Prostate gland (tissue), 2 donors: ENCODE results near the gene PDP2.

Experiments used
- CTCF ChIP-seq, 4 experiments: fragments of 200-600 bp in 2 of 4; fragments of 450-650 bp in 2 of 4; sonication (generic) in 2 of 4; IDR thresholded peaks; 1 replicate in 3 of 4; 2 replicates in 1 of 4; pipeline ENCODE4 v1.5.1; 2016 to 2019; ENCODE audit warnings: antibody characterized with exemption in 4 of 4, mild to moderate bottlenecking in 2 of 4, moderate library complexity in 2 of 4
- POLR2A ChIP-seq: fragments of 450-650 bp; IDR thresholded peaks from one replicate; pipeline ENCODE4 v1.6.1; 2016; ENCODE audit warnings: antibody characterized with exemption, mild to moderate bottlenecking
- POLR2AphosphoS5 ChIP-seq: sonication (generic); formaldehyde crosslinking; IDR thresholded peaks from one replicate; pipeline ENCODE4 v1.6.1; 2017; ENCODE audit warnings: antibody characterized with exemption

DNA sequence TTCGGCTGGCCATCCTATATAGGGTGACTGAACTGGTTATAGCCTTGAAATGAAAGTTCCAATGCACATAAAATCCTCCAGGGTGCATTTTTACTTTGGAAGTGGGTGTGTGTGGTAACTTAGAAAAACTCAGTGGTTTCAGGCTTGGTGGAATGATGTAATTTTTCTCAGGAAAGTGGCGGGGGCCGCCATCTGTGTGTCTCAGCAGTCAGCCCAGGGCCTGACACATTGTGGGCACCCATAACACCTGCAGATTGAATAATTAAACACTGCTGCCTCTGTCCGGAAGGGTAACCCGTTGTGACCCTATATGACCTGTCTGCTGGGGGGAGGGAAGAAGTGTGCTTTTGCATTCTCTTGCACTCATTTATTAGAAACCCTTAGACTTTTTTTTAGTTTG, 2.2 kb upstream of the PDP2 start:
- TF ChIP-seq CTCF (IDR thresholded peaks at IDR 0.05) (no peak), POLR2AphosphoS5 (no peak), POLR2A (no peak)
